GM12891 (cell line): ENCODE results near the gene PTP4A1.

Experiments used
- DNase-seq: peaks from one replicate; pipeline ENCODE4 v3.0.0; 2011; ENCODE audit warnings: low spot score; ENCODE audit not compliant: insufficient read length
- FAIRE-seq: peaks from 2 replicates; lab custom pipeline; 2011; peaks lifted over from hg19 to GRCh38; lab: Jason Lieb, UNC
- PAX5 ChIP-seq: IDR thresholded peaks from 2 replicates; pipeline ENCODE4 v1.6.1; 2011; ENCODE audit warnings: low read length, moderate library complexity, mild to moderate bottlenecking; ENCODE audit not compliant: insufficient read depth, severe bottlenecking
- POLR2A ChIP-seq: IDR thresholded peaks from 2 replicates; pipeline ENCODE4 v1.6.1; 2011; ENCODE audit warnings: low read depth, low read length, control low read depth
- POLR2AphosphoS5 ChIP-seq: IDR thresholded peaks from 2 replicates; pipeline ENCODE4 v1.6.1; 2011; ENCODE audit warnings: low read depth, low read length, control low read depth
- POU2F2 ChIP-seq: IDR thresholded peaks from 2 replicates; pipeline ENCODE4 v1.6.1; 2011; ENCODE audit warnings: low read depth, mild to moderate bottlenecking, control low read depth, low read length, moderate library complexity
- SPI1 ChIP-seq: IDR thresholded peaks from 2 replicates; pipeline ENCODE4 v1.6.1; 2011; ENCODE audit warnings: low read depth, low read length, control low read depth
- TAF1 ChIP-seq: IDR thresholded peaks from 2 replicates; pipeline ENCODE4 v1.6.1; 2011; ENCODE audit warnings: low read depth, low read length, control low read depth

Gene PTP4A1

GRCh38 chr6:63565727-63566596 is 6.3 kb upstream of the PTP4A1 start:
- DNase-seq (no peak), FAIRE-seq (no peak)
- TF ChIP-seq POU2F2 (no peak), SPI1 (no peak), PAX5 (no peak), POLR2AphosphoS5 (no peak)

GRCh38 chr6:63567966-63568365 is 4.3 kb upstream of the PTP4A1 start:
- DNase-seq (no peak), FAIRE-seq (no peak)
- TF ChIP-seq POLR2AphosphoS5 (no peak), PAX5 (no peak), TAF1 (no peak), POU2F2 (no peak), POLR2A (no peak), SPI1 (no peak)

- DNase-seq, result no peak
- FAIRE-seq, result no peak
- TF ChIP-seq POLR2A, result no peak
- no peak; the same call in 1 of the 2 replicates for TF ChIP-seq POLR2AphosphoS5
- TF ChIP-seq POU2F2, result no peak
- no peak for TF ChIP-seq PAX5
- no peak for TF ChIP-seq SPI1
- no peak for TF ChIP-seq TAF1
Observed at GRCh38 chr6:63571361-63572043, 778 bp upstream of the PTP4A1 start.

GRCh38 chr6:63572747-63573075 is 431 bp downstream of the PTP4A1 start:
- no peak; the same call in 1 of the 2 replicates for TF ChIP-seq POU2F2
- TF ChIP-seq TAF1, result no peak
- no peak for TF ChIP-seq PAX5
- TF ChIP-seq POLR2A, result no peak
- no peak for TF ChIP-seq POLR2AphosphoS5
- no peak for TF ChIP-seq SPI1
- peak; percentile 14 for DNase-seq
- no peak for FAIRE-seq

- peak; percentile 92 for TF ChIP-seq POLR2A
- TF ChIP-seq TAF1, result peak; percentile 57; the same call in 1 of the 2 replicates
- no peak for TF ChIP-seq PAX5
- 0 out of 2 replicates have a peak, but pooled peaks have one; percentile 11 for TF ChIP-seq SPI1
- TF ChIP-seq POLR2AphosphoS5, result peak; percentile 82
- TF ChIP-seq POU2F2, result peak; percentile 64; the same call in 1 of the 2 replicates
- DNase-seq, result peak; percentile 39
- peak; percentile 50 for FAIRE-seq
Observed at GRCh38 chr6:63573076-63573898, 1.0 kb downstream of the PTP4A1 start.

- FAIRE-seq, result no peak
- TF ChIP-seq POLR2AphosphoS5, result no peak
- TF ChIP-seq POLR2A, result no peak
- no peak for TF ChIP-seq POU2F2
- TF ChIP-seq SPI1, result no peak
- no peak for TF ChIP-seq TAF1
- no peak for TF ChIP-seq PAX5
- DNase-seq, result no peak
Observed at GRCh38 chr6:63573899-63574553, 1.7 kb downstream of the PTP4A1 start.

GRCh38 chr6:63574554-63574900 is 2.2 kb downstream of the PTP4A1 start:
- FAIRE-seq (no peak), DNase-seq (no peak)
- TF ChIP-seq SPI1 (no peak), POU2F2 (no peak), PAX5 (no peak), POLR2A (no peak), POLR2AphosphoS5 (no peak), TAF1 (no peak)

- DNase-seq, result no peak
- FAIRE-seq, result no peak
- TF ChIP-seq POLR2AphosphoS5, result no peak
- TF ChIP-seq POU2F2, result no peak
- TF ChIP-seq POLR2A, result no peak
- TF ChIP-seq TAF1, result no peak
- no peak for TF ChIP-seq SPI1
- no peak for TF ChIP-seq PAX5
Observed at GRCh38 chr6:63576147-63576772, 4.0 kb downstream of the PTP4A1 start.

GRCh38 chr6:63576985-63577712 is 4.9 kb downstream of the PTP4A1 start:
- TF ChIP-seq POLR2A (no peak), POLR2AphosphoS5 (no peak), POU2F2 (no peak), PAX5 (no peak), SPI1 (no peak), TAF1 (no peak)
- FAIRE-seq (no peak), DNase-seq (no peak)
